Activated CD4-positive, alpha-beta T cell treated with anti-CD3 and anti-CD28 coated beads, Interleukin-2, Interleukin-6, amounts not matched to agents 100 ng/mL and 50 ng/mL, durations not matched to agents 16 hours and 8 hours (primary cell): Measurements from ENCODE around the gene MTMR3.
"Not testable (repeated sequence)": the region's sequence is repeated elsewhere in the genome, so short reads cannot be mapped to it uniquely, and the experiment has no call there.

Experiments used
- DNase-seq: peaks from one replicate; pipeline ENCODE4 v3.0.0-alpha.2; 2020

MTMR3 gene

GRCh38 chr22:30061094-30061493 lies 178.1 kb downstream of the MTMR3 start:
- not testable (repeated sequence) for DNase-seq

- DNase-seq: no peak
Measured at GRCh38 chr22:30062259-30062658, 179.3 kb downstream of the MTMR3 start.

DNA sequence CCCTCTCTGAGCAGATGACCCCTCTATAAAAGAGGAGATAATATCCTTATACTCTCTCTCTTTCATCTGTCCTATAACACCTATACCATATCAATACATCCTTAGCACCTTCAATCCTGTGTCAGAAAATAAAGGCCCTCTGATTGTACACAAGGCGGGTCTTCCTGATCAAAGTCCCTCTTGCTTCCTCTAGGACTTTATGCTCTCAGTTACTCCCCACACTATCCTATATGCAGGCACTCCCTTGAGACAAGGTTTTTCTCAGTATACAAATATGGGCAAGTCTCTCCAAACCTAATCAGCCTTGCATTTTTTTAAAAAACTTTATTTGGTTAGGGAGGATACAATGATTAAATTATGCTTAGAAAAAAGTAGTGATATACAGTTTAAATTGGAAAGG lies 180.0 kb downstream of the MTMR3 start:
- DNase-seq: no peak

GRCh38 chr22:30064172-30064571 lies 181.2 kb downstream of the MTMR3 start:
- DNase-seq: no peak

- no peak for DNase-seq
Measured at GRCh38 chr22:30073743-30074142, 190.8 kb downstream of the MTMR3 start.

- DNase-seq: no peak
Measured at GRCh38 chr22:30074147-30074546, 191.2 kb downstream of the MTMR3 start.

DNA sequence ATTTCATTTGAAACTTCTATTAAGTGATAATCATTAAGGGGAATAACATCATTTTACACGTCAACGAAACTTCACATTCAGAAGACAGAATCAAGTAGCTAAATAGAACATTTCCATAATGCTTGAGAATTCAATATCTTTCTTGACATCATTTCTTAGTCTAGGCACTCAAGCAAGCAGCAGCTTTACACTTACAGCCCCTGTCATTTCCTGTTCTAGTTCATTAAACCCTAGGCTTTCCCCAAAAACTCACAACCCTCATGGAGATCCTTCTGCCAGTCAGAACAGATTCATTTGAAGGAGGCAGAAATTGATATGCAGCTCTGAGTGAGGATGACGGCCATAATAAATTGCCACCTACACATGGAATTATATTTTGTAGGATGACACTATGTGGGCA lies 192.0 kb downstream of the MTMR3 start:
- DNase-seq: no peak

DNA sequence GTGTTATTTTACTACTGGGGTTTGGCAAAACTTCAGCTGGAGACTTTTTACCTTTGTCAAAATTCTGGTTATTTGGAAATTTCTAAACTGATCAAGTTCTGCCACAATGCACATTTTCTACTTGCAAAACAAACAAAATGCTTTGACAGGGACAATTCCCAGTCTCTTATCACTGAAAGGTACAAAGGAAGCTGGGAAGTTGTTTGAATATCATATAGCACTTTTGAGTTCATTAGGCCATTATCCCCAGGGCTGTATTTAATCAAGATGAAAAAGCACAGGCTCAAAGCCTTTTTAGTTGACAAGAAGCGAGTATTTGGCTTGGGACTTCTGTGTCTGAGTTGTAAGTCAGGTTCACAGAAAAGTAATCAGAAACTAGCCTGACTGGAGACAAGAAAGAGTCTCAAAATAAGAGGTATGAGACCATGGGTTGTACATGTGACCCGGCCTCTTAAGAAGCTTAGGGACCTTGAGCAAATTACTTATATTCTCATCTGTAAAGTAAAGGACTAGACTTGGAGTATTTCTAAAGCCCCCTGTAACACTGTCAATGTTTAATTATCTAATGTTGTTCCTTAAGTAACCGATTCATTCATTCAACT lies 194.4 kb downstream of the MTMR3 start:
- DNase-seq: no peak

DNA sequence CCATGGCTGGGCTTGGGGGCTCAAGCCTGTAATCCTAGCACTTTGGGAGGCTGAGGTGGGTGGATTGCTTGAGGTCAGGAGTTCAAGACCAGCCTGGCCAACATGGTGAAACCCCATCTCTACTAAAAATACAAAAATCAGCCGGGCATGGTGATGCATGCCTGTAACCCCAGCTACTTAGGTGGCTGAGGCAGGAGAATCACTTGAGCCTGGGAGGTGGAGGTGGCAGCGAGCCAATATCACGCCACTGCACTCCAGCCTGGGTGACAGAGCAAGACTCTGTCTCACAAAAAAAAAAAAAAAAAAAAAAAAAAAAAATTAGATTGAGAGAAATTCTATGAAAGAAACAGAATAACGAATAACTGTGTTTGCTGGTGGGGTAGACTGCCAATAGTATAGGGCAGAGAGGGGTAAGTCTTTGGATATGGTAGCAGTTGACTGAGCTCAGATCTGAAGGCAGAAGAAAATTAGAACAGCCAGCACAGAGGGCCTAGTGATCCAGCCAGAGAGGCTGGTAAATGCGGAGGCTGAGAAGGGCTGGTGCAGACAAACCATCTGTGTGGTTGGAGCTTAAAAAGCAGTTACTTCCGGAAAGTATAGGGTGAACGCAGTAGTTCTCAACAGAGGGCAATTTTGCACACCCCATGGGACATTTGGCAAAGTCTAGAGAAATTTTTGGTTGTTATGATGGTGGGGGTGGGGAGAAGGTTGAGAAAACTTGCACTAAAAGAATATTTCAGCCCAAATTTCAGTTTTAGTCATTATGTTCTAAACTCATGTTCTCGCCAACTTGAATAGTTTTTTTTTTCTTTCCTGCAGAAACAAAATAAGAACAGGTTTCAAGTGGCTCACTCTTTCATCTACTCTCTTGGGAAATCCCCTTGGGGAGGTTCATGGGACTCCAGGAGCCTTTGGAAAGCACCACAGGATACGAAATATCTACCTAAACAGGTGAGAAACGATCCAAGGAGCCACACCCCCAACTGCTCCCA lies 195.6 kb downstream of the MTMR3 start:
- peak; percentile 56 for DNase-seq

DNA sequence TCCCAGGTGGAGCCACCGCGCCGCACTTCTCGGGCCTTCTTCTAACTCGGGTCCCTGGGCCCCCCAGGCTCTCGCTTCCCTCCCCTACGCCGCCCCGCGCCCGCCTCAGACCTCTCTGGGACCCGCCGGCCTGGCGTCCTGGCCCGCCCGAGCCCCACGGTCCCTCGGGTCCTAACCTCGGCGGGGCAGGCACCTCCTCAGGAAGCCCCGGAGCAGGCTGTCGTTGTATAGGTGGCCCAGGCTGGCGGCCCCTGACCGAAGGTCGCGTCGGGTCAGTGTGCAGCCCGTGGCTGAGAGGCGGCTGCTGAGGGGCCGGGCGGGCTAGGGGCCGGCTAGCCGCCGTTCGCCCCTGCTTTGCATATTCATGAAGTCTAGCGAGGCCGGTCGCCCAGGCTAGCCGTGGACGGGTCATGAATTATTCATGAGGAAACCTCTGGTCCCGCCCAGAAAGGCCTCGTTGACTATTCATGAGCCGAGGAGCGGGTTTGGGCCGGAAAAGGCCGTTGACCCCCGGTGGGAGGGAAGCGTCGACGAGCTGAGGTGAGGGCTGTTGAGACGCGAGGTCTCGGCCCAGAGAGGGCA lies 197.1 kb downstream of the MTMR3 start, which contains the start of gene HORMAD2:
HORMAD2 (plus strand) TSS at position 513 of the 582 bp plus-strand sequence. CDS start 13,489 bp downstream, outside the sequence.
- no peak for DNase-seq
